OCI-M2 (cell line): Measurements from ENCODE around the gene SH2D7.

Experiments used
- DNase-seq: peaks from one replicate; lab custom pipeline; 2025; ENCODE audit not compliant: unreplicated experiment; lab: John Stamatoyannopoulos, UW

SH2D7 gene

DNA sequence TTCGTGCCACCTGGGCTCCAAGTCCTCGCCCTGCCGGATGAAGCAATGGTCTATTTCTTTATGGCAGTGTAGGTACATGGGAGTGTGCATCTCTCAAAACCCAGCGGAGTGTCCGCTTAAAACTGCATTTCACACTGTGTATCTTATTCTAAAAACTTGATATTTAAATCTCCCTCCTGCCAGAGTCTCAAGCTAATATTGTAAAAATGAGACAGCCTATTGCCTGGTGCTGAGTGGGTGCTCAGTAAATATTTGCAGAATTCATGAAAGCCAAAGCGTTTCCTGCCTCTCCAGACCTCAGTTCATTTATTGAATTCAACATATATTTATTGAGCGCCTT, 14.5 kb upstream of the SH2D7 start:
- no peak for DNase-seq

GRCh38 chr15:78079298-78080087, 12.9 kb upstream of the SH2D7 start:
- no peak for DNase-seq

- no peak for DNase-seq
Observed at GRCh38 chr15:78080088-78080460, 12.3 kb upstream of the SH2D7 start.

DNA sequence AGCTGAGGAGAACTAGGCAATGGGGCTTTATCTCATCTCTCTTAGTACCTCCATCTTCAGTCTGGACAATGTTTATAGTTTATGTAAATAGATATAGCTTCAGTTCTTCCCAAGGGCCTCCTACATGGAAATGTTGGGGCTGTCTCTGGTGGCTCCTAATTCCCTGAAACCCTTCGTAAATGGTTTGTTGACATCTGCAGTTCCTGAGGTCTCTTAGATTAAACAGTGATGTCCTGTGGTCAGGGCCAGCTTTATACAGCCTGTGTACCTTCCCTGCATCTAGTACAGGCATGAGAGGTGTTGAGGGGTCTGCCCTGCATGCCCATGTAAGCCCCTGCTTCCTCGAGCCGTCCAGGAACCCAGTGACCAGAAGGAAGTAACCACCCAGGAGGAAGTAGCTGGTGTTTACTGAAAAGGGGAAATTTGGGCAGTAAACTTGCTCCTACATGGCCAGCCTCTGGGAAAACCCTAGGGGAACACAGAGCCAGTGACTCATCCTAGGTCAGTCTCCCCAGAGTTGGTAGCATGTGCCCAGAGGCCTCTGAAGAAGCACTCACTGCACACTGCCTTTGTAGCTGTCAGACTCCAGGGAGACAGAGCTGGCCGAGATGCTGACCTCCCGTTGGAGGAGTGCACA, 10.1 kb upstream of the SH2D7 start:
- DNase-seq: no peak

DNA sequence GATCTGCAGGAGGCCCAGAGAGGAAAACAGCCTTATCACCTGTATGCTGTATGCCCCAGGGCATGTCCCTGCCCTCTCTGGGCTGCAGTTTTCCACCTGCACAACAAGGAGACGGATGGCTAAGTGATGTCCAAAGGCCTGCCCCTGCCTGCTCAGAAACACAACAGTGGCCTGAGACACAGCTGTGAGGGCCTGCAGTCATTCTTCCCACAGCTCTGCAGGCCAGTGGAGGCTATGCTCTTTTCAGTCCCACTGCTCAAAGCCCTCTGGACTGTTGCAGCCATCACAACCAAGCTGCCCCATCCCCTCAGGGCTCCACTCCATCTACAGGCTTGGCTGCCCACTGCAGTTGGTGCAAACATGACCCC, 9.6 kb upstream of the SH2D7 start:
- no peak for DNase-seq

GRCh38 chr15:78083186-78083585, 9.2 kb upstream of the SH2D7 start:
- DNase-seq: no peak

- DNase-seq: no peak
Observed at GRCh38 chr15:78083687-78084448, 8.5 kb upstream of the SH2D7 start.

DNA sequence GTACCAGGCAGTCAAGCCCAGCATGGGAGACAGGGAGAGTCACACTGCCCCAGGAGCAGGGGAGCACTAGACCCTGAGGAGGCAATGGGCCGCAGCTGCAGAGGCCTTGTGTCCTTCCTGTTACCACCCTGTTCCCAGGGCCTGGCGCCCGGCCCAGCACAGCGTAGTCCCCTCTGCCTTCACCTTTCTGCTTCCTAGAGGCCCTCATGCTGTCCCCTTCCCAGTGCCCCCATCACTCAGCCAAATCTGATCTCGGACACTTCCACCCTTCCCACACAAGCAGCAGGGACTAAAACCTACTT, 8.0 kb upstream of the SH2D7 start:
- DNase-seq: no peak

GRCh38 chr15:78085928-78086327, 6.4 kb upstream of the SH2D7 start:
- DNase-seq: no peak

DNA sequence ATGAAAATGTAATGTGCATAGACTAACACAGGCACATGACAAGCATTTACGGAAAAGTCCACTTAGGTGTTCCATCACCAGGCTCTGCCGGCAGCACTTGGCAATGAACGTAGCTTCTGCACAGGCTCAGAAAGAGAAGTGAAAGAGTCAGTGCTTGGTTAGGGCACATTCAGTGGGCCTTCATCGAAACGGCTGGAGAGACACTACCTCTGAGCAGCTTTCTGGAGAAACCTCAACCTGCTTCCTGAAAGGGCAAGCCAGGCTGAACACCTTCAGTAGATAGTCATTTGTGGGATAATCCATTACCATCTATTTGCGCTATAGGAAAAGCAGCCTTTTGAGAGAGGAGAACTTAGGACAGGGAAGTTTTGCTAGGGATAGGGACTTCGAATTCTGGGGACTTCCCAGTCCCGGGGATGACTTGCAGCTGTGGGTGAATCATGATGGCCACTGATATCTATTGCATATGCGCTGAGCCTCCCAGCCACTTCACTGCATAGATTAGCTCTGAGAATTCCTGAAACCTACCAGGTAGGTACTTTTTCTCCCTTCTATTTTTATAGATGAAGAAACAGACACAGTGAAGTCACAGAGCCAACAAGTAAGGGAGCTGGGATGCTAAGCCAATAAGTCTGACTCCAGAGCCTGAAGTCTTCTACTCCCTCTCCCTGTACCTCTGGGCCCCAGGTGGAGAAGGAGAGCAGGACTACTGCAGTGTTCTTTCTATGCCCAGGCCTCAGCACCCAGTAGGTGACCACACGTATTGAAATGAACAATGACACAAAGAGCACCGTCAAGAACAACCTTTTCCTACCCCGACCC, 4.2 kb upstream of the SH2D7 start:
- DNase-seq: no peak

DNA sequence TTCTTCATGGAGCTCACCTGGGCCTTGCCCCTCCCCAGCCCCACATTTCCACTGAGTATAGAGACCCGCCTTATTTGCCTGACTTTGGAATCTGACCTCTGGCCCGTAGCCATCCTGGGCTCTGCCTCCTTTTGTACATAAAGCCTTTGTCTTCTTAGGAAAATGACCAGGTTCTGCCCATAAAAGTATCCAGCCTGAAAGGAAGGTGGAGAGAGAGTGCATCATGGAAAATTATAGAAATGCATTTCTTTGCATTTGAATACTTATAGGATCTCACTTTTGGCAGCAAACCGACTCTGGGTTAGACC, 3.6 kb upstream of the SH2D7 start:
- DNase-seq: no peak

GRCh38 chr15:78090422-78091063, 1.8 kb upstream of the SH2D7 start:
- DNase-seq: no peak

DNA sequence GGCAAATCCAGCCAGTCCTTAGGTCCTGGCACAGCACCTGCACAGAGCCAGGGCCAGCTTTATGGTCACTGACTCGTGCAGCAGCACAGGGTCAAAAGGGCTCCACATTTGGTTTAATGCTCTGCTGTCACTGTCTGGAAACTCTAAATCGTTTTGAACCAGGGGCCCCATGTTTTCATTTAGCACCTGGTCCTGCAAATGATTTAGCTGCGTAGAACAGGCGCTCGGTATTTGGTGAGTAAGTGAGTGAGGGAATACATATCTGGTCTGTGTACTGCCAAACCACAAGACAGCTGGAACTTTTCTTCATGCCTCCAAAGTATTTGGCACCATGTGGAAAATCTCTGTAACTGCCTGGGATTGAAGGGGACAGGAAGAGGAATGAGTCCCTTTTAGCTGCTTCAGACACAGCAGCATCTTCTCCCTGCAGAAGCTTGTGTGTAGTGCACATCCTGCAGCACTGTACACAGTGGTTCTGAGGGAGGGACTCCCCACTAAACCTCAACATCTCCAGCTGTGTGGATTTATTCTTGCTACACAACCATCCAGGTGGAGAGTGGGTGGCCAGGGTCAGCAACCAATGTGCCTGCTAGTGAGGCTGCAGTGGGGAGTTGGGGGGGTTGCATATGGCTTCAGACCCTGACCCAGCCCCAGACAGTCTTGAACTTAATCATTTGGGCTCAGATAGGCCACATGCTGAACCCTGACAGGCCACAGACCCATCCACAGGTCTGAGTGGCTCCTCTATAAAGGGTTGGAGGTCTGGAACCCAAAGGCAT, 1.1 kb downstream of the SH2D7 start:
- DNase-seq: no peak

GRCh38 chr15:78097667-78098066, 5.3 kb downstream of the SH2D7 start:
- no peak for DNase-seq

GRCh38 chr15:78098131-78098755, 5.9 kb downstream of the SH2D7 start:
- DNase-seq: no peak

GRCh38 chr15:78100886-78101285, 8.5 kb downstream of the SH2D7 start:
- DNase-seq: no peak

DNA sequence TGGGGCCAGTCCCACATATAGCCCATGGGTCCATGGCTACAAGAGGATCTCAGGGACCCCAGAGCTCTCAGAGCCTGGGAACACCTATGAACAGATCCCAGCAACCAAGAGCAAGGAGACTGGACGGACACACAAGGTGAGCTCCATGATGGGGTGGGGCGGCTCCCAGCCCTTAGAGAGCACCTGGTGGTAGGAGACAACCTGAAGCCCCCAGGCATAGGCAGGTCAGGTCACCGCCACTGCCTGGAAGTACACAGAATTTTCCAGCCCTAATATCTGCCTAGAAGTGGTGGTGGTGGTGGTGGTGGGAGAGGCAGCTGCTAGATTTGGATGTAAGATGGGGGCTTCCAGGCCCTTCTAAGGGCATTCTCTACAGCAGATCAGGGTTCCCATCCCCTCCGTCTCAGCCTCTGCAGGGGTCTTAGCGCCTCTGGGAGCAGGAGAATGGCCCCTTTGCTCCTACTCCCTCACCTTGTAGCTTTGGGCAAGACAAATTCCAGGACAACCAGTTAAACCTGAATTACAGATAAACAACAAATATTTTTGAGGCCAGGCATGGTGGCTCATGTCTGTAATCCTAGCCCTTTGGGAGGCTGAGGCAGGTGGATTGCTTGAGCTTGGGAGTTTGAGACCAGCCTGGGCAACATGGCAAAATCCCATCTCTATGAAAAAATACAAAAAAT, 9.2 kb downstream of the SH2D7 start:
- no peak for DNase-seq

DNA sequence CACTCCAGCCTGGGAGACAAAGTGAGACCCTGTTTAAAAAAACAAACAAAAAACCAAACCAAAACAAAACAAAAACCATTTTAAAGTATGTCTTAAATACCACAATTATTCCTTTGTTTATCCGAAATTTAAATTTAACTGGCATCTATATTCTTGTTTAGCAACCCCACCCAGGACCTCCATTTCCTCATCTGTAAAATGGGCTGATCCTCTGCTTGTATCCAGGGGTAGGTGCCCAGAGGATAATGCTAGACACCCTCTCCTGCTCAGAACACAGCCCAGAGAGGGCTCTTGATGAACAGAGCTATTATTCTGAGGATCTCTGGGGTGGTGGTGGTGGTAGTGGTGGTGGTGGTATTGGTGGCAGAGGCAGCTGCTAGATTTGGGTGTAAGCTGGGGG, 9.8 kb downstream of the SH2D7 start:
- no peak for DNase-seq

- no peak for DNase-seq
Observed at GRCh38 chr15:78102741-78103140, 10.4 kb downstream of the SH2D7 start.
